ENCODE results near the gene NMRK1.

DNA sequence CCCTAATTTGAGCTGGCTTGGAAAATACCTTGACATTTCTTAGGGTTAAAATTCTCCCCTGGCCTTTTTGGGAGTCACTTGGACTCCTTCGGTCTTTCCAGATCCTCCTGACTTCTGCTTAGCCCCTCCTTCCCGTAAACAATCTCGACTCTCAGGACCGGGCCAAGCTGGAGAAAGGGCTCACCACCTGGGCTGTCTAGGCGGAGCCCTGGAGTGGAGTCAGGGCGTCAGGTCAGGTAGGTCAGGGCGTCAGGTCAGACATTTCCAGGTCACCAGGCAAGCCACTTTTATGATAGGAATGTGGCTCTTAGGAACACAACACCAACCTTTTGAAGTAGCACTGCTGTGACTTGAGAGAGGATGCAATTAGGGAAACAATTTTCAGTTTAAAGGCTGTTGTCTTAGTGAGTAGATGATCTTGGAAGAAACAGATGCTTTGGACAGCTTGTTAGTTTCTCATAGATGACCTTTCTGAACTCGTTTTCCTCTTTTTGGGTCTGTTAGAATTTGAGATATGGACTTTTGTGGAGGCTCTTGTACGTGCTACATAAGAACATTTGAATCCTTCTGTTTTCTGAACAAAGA lies 13.1 kb upstream of the NMRK1 start:
- TF ChIP-seq, protein P1, sequence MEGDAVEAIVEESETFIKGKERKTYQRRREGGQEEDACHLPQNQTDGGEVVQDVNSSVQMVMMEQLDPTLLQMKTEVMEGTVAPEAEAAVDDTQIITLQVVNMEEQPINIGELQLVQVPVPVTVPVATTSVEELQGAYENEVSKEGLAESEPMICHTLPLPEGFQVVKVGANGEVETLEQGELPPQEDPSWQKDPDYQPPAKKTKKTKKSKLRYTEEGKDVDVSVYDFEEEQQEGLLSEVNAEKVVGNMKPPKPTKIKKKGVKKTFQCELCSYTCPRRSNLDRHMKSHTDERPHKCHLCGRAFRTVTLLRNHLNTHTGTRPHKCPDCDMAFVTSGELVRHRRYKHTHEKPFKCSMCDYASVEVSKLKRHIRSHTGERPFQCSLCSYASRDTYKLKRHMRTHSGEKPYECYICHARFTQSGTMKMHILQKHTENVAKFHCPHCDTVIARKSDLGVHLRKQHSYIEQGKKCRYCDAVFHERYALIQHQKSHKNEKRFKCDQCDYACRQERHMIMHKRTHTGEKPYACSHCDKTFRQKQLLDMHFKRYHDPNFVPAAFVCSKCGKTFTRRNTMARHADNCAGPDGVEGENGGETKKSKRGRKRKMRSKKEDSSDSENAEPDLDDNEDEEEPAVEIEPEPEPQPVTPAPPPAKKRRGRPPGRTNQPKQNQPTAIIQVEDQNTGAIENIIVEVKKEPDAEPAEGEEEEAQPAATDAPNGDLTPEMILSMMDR (IDR thresholded peaks at IDR 0.05): no peak
- no peak for TF ChIP-seq EZH2 (IDR thresholded peaks at IDR 0.05)
- TF ChIP-seq EZH2phosphoT487 (IDR thresholded peaks at IDR 0.05): no peak
